Measurements from ENCODE around the gene TTLL11.

DNA sequence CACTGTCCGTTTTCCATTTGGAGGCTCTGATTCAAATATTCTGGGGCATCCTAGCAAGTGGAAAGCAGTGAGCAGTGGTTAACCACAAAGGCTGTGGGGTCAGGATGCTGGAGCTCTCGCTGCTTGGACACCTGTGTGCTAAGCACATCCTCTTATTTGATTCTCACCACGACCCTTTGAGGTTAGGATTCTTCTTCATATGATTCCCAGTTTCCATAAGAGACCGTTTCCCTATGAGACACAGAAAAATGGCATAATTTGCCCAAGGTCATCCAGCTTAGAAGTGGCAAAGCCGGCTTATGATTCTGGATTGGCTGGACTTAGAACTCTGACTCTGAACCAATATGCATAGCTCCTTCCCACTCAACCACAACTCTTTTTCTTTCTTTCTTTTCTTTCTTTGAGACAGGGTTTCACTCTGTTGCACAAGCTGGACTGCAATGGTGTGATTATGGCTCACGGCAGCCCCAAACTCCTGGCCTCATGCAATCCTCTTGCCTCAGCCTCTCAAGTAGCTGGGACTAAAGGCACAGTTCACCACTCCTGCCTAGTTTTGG is 207.7 kb downstream of the TTLL11 start:
- TF ChIP-seq GATA2 (IDR thresholded peaks at IDR 0.05; ENCODE audit: low read depth, low read length) (no peak), GATA3 (IDR thresholded peaks at IDR 0.05; ENCODE audit: low read depth, low read length) (no peak)

Data from SH-SY5Y (cell line).